ENCODE results near the gene RDH13.

DNA sequence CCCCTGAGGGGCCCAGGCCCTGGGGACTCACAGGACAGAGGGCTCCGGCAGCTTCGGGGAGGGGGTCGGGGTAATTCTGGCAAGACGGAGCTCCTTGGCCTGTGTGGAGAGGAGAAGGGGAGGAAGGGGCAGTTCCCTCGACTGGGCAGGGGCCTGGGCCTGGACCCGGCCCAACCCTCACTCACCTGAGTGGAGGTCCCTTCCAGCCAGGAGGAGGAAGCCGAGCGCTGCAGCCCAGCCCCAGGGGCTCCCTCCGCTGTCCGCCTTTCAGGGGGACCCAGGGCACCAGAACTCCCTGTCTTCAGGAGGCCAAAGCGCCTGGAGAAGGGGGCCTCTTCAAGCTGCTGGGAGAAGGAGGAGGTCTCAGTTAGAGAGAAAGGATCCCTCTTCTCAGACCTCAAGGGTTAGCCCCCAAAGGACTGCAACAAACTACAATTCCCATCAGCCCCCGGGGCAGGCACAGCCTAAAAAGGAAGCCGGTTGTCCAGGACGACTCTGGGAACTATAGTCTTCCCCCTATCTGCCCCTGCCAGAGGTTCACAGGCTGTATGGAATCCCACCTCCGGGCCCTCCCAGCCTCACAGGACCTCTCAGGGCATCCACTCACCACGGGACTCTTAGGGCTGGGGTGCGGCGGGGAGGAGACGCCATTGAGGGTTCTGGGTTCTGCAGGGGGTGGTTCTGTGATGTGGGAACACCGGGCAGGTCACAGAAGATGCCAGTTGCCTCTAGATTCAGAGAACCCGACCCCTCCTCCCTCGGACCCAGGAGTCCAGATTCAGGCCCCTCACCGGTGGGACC, 32.5 kb upstream of the RDH13 start:
- no peak for TF ChIP-seq POLR2A (IDR thresholded peaks at IDR 0.05)
- TF ChIP-seq, protein P1, sequence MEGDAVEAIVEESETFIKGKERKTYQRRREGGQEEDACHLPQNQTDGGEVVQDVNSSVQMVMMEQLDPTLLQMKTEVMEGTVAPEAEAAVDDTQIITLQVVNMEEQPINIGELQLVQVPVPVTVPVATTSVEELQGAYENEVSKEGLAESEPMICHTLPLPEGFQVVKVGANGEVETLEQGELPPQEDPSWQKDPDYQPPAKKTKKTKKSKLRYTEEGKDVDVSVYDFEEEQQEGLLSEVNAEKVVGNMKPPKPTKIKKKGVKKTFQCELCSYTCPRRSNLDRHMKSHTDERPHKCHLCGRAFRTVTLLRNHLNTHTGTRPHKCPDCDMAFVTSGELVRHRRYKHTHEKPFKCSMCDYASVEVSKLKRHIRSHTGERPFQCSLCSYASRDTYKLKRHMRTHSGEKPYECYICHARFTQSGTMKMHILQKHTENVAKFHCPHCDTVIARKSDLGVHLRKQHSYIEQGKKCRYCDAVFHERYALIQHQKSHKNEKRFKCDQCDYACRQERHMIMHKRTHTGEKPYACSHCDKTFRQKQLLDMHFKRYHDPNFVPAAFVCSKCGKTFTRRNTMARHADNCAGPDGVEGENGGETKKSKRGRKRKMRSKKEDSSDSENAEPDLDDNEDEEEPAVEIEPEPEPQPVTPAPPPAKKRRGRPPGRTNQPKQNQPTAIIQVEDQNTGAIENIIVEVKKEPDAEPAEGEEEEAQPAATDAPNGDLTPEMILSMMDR (IDR thresholded peaks at IDR 0.05): no peak

Measured in lower leg skin (tissue), 3 donors.